GM20000 (cell line): ENCODE measurements around the gene ZNF106.
A peak's percentile ranks its signal among the peaks of the same experiment; 100 is the strongest.

Source experiments
- DNase-seq: peaks from one replicate; pipeline ENCODE4 v3.0.0; 2012; ENCODE audit warnings: low spot score
- TF ChIP-seq, protein P1 (sequence below): IDR thresholded peaks from 2 replicates; pipeline ENCODE4 v1.5.1; 2012; ENCODE audit warnings: mild to moderate bottlenecking, control low read depth; ENCODE audit errors: extremely low read depth, missing control alignments

Gene ZNF106

DNA sequence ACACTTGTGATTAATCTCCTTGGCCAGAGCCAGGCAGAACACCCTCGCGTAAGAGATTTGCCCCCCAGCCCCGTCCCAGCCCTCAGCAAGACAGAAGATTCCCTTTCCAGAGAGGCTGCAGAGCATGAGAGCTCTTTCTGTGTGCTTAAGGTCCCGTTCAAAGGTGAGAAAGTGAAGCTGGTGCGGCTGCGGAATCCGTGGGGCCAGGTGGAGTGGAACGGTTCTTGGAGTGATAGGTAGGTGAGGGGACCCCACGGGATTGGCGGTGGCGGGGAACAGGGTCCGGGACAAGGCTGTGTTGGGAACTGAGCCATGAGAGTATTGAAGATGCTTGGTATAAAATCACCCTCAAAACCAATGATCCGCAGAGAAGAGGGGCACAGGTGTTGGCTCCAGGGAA is 96.8 kb downstream of the ZNF106 start:
- DNase-seq, result no peak
- TF ChIP-seq, protein P1, sequence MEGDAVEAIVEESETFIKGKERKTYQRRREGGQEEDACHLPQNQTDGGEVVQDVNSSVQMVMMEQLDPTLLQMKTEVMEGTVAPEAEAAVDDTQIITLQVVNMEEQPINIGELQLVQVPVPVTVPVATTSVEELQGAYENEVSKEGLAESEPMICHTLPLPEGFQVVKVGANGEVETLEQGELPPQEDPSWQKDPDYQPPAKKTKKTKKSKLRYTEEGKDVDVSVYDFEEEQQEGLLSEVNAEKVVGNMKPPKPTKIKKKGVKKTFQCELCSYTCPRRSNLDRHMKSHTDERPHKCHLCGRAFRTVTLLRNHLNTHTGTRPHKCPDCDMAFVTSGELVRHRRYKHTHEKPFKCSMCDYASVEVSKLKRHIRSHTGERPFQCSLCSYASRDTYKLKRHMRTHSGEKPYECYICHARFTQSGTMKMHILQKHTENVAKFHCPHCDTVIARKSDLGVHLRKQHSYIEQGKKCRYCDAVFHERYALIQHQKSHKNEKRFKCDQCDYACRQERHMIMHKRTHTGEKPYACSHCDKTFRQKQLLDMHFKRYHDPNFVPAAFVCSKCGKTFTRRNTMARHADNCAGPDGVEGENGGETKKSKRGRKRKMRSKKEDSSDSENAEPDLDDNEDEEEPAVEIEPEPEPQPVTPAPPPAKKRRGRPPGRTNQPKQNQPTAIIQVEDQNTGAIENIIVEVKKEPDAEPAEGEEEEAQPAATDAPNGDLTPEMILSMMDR, result no peak

DNA sequence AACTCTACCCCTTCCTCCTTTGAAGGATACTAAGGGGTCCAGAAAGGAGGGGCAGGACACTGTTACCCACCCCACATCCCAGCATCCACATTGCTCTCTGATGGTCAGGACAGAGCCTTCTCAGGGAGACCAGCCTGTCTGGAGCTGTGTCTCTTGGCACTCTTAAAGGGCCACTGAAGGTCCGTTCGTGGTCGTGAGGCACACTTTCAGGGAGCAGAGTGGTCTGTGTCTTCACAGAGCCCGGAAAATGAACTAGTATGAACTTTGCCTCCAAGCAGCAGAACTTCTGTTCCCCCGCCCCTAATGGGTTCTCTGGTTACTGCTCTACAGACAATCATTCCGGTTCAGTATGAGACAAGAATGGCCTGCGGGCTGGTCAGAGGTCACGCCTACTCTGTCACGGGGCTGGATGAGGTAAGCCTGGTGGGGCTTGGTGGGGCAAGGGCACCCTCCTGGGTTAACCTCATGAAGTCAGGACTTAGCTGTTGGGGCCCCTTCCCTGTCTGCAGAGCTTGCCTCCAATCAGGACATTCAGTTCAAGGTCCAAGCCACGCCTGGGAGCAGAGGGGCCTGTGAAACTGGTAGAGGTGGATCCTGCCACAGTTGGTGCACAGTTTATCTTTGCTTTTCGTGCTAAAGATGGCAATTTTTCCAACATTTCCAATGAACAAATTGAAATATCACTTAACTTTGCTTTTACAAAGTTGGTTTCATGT is 98.5 kb downstream of the ZNF106 start:
- TF ChIP-seq, protein P1, result no peak
- no peak for DNase-seq

DNA sequence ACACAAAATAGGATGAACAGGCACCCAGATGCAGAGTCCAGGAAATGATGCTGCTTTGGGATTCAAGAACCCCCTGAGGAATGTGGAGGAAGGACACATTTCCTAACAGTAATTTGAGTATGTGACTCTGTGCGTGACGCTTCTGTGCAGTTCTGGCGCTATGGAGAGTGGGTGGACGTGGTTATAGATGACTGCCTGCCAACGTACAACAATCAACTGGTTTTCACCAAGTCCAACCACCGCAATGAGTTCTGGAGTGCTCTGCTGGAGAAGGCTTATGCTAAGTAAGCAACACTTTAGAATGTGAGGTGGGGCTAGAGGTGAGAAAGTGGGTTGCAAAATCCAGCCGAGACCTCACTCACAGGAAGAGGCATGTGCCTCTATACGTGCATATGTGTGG is 103.3 kb downstream of the ZNF106 start:
- DNase-seq, result no peak
- TF ChIP-seq, protein P1, result no peak

DNA sequence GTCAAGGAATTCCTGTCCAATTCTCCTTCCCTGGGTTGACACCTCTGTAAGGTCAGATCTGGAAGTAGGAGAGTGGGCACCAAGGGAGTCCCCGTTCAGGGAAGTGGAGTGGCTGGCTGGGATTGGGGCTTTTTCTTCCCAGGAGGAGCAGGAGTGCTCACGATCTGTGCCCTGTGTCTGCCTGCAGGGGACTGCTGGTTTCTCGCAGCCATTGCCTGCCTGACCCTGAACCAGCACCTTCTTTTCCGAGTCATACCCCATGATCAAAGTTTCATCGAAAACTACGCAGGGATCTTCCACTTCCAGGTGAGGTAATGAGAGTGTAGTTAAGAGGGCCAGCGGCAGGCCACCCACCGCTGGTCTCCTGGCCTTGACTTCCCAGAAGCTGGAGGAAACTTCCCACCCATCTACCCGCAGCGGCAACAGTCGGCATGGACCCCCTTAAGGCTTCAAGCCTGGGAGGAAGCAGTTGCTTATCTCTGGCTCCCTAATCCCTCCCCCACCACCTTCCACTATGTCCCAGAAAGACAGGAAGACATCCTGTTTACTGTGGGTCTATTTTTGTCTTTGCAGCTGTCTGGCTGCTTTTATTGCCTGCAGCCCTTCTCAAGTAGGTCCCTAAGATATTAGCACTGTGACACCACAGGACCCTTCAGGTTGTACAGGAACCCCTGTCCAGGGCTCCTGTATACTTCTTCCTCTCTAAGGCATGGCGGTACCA is 104.8 kb downstream of the ZNF106 start:
- TF ChIP-seq, protein P1, result no peak
- no peak for DNase-seq

DNA sequence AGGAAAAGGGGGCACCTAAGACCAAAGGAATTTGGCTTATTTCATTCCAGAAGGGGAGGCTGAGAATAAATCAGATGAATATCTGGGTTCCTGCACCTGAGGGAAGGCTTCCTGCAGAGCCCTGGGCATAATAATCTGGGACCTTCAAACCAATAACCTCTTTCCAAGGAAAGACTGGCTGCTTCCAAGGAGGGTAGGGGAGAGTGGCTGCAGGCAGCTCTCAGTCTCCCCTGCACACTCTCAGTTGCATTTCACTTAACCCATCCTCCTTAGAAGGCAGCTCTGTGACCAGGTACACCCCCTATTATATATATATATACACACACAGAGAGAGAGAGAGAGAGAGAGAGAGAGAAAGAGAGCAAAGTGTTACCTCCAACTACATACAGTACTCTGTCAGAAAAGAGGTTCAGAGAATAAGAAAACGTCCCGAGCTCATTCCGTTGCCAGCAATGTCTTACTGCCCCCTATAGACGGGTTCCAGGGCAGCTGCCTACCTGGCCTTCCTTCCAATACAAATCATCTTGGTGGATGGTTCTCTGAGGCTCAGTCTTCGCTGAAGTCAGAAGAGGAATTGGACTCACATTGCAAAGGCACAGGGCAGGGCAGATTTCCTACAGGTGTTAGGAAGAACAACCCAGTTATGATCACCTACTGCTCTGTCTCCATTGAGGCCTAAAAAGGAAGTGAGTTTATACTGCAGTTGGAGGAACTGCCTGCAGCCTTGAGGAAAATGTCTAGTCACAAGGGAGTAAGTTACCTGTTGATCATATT is 105.5 kb downstream of the ZNF106 start:
- TF ChIP-seq, protein P1, result peak; percentile 39
- DNase-seq, result peak; percentile 52

DNA sequence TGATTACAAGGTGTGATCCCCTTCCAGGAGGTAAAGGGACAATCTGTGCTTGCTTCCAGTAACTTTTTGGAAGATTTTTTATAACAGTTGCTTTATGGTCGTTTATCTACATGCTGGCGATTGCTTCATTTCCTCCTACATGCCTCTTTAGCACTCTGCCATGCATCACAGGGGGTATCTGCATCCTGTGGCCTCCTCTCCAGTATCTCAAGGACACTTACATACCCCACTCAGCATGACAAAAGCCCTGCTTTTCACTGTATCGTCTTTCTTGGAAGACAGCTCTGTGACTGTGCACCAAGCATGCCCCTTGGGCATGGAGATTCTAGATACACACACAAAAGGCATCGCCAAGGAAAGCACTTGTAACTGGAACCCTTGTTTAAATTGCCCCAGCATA is 106.3 kb downstream of the ZNF106 start:
- DNase-seq, result no peak
- TF ChIP-seq, protein P1, result no peak

DNA sequence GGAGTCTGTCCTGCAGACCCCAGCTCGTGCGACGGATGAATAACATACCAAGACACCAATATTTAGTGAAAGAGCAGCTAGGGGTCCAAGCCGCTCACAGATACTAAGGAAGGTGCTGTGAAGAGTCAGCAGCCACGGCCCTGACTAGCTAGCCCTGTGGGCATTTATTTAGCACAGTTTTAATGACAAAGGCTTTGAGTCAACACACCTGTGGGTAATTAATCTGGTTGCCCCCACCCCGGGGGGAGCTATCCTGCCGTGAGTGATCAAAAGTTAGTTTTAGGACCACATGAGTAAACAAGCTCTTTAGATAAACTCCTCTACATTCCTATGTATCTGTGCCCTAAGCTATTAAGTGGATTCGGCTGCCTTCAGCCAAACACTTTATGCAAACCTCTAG is 112.9 kb downstream of the ZNF106 start:
- DNase-seq, result no peak
- TF ChIP-seq, protein P1, result no peak
